ENCODE results near the gene COPS2.
"Not testable (repeated sequence)": the region's sequence is repeated elsewhere in the genome, so short reads cannot be mapped to it uniquely, and the experiment has no call there.

- TF ChIP-seq ATF3 (IDR thresholded peaks at IDR 0.05; ENCODE audit: borderline replicate concordance, extremely low read depth, low read depth, low read length); SMC3 (IDR thresholded peaks at IDR 0.05; ENCODE audit: borderline replicate concordance, low read length); YY1 (IDR thresholded peaks at IDR 0.05; ENCODE audit: low read depth, low read length); CREB1 (IDR thresholded peaks at IDR 0.05; ENCODE audit: low read depth); RAD51 (IDR thresholded peaks at IDR 0.05); ZBTB11 (CRISPR knock-in tag; IDR thresholded peaks at IDR 0.05); RAD21 (IDR thresholded peaks at IDR 0.05; ENCODE audit: insufficient read depth, low read depth, low read length); FOS (IDR thresholded peaks at IDR 0.05; ENCODE audit: borderline replicate concordance, extremely low read depth, insufficient read length); POLR2AphosphoS5 (IDR thresholded peaks at IDR 0.05; ENCODE audit: low read length); CEBPB (IDR thresholded peaks at IDR 0.05; ENCODE audit: borderline replicate concordance in 1 of 2, low read depth in 2 of 2, low read length in 2 of 2); EZH2 (IDR thresholded peaks at IDR 0.05; ENCODE audit: borderline replicate concordance, control insufficient read depth, low read depth, low read length): not testable (repeated sequence)
- TF ChIP-seq, protein P1, sequence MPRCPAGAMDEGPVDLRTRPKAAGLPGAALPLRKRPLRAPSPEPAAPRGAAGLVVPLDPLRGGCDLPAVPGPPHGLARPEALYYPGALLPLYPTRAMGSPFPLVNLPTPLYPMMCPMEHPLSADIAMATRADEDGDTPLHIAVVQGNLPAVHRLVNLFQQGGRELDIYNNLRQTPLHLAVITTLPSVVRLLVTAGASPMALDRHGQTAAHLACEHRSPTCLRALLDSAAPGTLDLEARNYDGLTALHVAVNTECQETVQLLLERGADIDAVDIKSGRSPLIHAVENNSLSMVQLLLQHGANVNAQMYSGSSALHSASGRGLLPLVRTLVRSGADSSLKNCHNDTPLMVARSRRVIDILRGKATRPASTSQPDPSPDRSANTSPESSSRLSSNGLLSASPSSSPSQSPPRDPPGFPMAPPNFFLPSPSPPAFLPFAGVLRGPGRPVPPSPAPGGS (IDR thresholded peaks at IDR 0.05; ENCODE audit: borderline replicate concordance, insufficient read depth, low read depth, low read length, poor library complexity, severe bottlenecking): not testable (repeated sequence)
- TF ChIP-seq, protein P2, sequence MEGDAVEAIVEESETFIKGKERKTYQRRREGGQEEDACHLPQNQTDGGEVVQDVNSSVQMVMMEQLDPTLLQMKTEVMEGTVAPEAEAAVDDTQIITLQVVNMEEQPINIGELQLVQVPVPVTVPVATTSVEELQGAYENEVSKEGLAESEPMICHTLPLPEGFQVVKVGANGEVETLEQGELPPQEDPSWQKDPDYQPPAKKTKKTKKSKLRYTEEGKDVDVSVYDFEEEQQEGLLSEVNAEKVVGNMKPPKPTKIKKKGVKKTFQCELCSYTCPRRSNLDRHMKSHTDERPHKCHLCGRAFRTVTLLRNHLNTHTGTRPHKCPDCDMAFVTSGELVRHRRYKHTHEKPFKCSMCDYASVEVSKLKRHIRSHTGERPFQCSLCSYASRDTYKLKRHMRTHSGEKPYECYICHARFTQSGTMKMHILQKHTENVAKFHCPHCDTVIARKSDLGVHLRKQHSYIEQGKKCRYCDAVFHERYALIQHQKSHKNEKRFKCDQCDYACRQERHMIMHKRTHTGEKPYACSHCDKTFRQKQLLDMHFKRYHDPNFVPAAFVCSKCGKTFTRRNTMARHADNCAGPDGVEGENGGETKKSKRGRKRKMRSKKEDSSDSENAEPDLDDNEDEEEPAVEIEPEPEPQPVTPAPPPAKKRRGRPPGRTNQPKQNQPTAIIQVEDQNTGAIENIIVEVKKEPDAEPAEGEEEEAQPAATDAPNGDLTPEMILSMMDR (IDR thresholded peaks at IDR 0.05 in 2 of 3, conservative IDR thresholded peaks at IDR 0.05 in 1 of 3; ENCODE audit: control insufficient read depth in 2 of 3, extremely low read depth in 1 of 3, insufficient read depth in 1 of 3, low read depth in 3 of 3, low read length in 3 of 3): not testable (repeated sequence)
- TF ChIP-seq, protein P3, sequence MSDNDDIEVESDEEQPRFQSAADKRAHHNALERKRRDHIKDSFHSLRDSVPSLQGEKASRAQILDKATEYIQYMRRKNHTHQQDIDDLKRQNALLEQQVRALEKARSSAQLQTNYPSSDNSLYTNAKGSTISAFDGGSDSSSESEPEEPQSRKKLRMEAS (IDR thresholded peaks at IDR 0.05; ENCODE audit: low read depth, low read length): not testable (repeated sequence)
These were observed 28.3 kb upstream of the COPS2 start for GRCh38 chr15:49183741-49184140.
